Stimulated activated CD8-positive, alpha-beta memory T cell treated with anti-CD3 and anti-CD28 coated beads, Interleukin-15, amount 100 ng/mL, for 4 hours (primary cell): ENCODE data around the gene KLHL35.
A peak's percentile ranks its signal among the peaks of the same experiment; 100 is the strongest.
"Not testable (repeated sequence)": the region's sequence is repeated elsewhere in the genome, so short reads cannot be mapped to it uniquely, and the experiment has no call there.

Experiments used
- DNase-seq, 2 donors: peaks; one replicate each; pipeline ENCODE4 v3.0.0-alpha.2; 2020; ENCODE audit warnings: low read depth in 2 of 2

The KLHL35 gene

GRCh38 chr11:75426720-75427086 lies 6.3 kb downstream of the KLHL35 start:
- no peak for DNase-seq

- no peak for DNase-seq
Measured at GRCh38 chr11:75425422-75425821, 7.6 kb downstream of the KLHL35 start.

DNA sequence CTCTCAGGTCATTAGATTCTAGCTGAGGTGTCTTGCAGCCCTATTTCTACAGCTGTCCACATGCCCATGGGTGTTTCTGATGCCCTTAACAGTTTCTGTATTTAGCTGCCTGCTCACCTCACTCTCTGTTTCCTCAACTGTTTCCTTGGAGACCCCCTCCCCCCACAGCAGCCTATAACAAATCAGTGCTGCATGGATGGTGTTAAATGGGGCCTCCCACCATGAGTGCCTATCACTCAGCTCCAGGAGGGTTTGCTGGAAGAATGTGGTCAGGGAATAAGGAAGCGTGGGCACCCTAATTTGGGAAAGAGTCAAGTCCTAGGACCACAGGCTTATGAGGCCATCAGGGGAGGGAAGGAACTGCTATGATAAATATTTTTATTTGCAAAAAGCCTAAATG lies 8.6 kb downstream of the KLHL35 start:
- DNase-seq: no peak

DNA sequence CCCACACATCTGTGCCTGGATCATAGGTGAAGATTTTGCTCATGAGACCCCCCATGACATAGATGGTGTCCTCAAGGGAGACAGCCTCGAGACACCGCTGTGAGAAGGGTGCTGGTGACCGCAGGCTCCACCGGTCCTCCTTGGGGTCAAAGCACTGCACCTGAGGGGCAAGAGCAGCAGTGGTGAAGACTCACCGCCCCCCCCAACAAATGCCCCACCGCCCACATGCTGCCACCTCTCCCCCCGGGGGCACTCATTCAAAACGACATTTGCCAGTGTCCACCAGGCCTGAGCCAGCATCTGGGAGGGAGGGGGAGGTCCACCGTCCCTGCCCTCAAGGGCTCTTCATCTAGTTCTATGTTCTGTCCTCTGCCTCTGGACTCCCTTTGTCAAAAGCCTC lies 9.3 kb downstream of the KLHL35 start:
- no peak for DNase-seq

GRCh38 chr11:75422248-75423231 lies 10.5 kb downstream of the KLHL35 start:
- no peak for DNase-seq

DNA sequence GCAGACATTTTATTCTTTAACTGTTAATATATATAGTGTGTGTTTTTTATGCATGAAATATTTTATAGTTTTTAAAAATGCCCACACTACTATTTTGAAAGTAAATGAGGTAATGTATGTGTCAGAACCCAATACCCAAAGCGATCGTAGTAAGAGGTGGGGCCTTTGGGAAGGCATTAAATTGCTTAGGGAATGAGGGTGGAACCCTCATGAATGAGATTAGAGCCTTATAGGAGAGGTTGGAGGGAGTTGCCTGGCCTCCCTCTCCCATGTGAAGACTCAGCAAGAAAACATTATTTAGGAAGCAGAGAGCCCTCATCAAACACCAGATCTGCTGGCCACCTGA lies 11.1 kb downstream of the KLHL35 start:
- no peak for DNase-seq

- no peak for DNase-seq
Measured at GRCh38 chr11:75421035-75421602, 11.9 kb downstream of the KLHL35 start.

DNA sequence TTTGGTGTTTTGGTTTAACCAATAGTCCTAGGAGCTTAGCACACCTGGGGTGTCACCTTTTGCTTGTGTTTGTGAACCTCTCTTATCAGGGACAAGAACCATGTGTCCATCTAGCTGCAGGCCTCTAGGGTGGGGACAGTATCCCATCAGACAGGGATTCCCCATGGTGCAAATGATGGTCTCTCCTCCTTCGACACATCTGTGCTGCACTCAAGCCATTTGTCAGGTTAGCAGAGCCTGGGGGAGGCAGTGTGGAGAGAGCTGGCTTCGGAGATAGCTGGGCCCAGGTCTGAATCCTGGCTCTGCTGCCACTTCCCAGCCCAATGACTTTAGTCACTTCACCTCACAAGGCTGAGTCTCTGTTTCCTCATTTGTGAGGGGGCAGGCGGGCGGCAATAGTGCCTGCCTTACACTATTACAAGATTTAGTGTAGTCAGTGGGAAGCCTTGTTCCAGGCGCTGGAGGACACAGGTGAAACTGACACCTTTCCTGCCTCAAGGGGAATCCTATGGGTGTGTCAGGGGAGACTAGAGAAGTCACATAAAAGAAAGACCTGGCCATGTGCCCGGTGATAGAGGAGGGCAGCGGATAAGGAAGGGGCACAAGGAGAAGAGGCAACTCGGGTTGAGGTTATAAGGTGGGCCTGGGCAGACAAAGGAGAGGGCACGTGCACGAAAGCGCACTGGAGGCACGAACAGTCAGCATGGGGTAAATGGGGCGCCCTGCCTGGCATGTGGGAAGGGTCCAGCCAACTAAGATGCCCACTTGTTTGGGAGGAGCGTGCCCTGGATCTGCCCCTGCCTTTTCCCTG lies 12.6 kb downstream of the KLHL35 start:
- no peak for DNase-seq

- DNase-seq: no peak
Measured at GRCh38 chr11:75413864-75414263, 19.1 kb downstream of the KLHL35 start.

- DNase-seq: not testable (repeated sequence)
Measured at GRCh38 chr11:75413146-75413545, 19.9 kb downstream of the KLHL35 start.

DNA sequence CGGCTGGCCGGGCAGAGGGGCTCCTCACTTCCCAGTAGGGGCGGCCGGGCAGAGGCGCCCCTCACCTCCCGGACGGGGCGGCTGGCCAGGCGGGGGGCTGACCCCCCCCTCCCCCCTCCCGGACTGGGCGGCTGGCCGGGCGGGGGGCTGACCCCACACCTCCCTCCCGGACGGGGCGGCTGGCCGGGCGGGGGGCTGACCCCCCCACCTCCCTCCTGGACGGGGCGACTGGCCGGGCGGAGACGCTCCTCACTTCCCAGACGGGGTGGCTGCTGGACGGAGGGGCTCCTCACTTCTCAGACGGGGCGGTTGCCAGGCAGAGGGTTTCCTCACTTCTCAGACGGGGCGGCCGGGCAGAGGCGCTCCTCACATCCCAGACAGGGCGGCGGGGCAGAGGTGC lies 23.0 kb downstream of the KLHL35 start:
- DNase-seq: not testable (repeated sequence)

DNA sequence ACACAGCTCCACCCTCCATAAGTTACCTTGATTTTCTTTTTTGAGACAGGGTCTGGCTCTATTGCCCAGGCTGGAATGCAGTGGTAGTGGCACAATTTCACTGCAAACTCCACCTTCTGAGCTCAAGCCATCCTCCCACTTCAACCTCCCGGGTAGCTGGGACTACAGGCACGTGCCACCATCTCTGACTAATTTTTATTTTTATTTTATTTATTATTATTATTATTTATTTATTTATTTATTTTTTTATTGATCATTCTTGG lies 24.1 kb downstream of the KLHL35 start:
- DNase-seq: no peak

GRCh38 chr11:75406338-75406777 lies 26.6 kb downstream of the KLHL35 start:
- no peak for DNase-seq

GRCh38 chr11:75403983-75404658 lies 28.9 kb downstream of the KLHL35 start:
- DNase-seq: no peak

GRCh38 chr11:75403037-75403436 lies 30.0 kb downstream of the KLHL35 start:
- no peak for DNase-seq

DNA sequence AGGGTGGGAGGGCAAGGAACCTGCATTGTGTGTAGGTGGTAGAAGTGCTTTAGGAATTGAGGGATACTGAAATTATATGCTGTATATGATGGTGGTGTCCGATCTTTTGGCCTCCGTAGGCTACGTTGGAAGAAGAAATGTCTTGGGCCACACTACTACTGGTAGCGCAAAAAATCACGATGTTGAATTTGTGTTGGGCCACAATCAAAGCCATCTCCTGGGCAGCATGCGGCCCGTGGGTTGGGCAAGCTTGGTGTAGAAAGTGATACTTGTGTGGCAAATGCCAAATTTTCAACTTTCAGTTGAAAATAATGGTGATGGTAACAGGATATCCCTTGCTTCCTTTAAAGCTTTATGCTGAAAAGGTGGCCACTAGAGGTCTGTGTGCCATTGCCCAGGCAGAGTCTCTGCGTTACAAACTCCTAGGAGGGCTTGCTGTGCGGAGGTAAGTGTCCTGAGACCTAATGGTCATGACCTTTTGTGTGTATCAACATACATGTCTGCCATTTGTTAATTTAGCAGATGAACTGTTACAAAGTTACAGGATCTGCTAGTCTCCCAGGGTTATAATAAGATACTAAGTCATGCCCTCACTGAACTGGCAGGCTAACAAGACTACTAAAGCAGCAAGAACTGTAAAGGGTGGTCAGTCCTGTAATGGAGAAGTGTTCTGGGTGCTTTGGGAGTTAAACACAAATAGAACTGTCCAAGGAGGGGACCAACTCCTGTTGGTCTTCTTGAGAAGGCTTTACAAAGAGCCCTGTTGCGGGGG lies 30.8 kb downstream of the KLHL35 start:
- no peak for DNase-seq

DNA sequence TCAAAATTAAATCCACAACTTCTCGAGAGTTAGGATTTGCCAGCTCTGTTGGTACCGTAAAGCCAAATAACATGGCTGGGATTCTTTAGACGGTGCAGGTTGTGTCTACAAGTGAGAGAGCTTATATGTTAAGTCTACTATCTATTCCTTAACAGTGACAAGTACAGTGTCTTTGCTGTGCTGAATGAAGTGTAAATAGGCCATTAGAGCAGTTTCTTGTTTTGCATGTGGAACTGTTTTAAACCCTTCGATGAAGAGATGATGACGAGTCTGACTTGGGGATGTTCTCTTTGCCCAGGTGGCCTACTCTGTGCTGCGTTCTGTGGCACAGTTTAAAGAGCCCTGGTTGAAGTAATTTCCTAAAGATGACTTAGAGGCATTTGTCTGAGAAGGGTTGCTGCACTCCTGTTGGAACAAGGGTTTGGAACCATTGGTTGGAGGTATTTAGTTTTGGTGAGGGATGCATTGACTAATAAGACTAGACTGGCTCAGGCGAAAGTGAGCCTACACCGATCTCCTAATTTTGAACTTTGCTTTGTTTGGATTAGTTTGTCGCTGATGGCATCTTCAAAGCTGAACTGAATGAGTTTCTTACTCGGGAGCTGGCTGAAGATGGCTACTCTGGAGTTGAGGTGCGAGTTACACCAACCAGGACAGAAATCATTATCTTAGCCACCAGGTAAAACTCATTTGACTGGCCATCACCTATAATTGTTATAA lies 32.7 kb downstream of the KLHL35 start:
- no peak for DNase-seq

DNA sequence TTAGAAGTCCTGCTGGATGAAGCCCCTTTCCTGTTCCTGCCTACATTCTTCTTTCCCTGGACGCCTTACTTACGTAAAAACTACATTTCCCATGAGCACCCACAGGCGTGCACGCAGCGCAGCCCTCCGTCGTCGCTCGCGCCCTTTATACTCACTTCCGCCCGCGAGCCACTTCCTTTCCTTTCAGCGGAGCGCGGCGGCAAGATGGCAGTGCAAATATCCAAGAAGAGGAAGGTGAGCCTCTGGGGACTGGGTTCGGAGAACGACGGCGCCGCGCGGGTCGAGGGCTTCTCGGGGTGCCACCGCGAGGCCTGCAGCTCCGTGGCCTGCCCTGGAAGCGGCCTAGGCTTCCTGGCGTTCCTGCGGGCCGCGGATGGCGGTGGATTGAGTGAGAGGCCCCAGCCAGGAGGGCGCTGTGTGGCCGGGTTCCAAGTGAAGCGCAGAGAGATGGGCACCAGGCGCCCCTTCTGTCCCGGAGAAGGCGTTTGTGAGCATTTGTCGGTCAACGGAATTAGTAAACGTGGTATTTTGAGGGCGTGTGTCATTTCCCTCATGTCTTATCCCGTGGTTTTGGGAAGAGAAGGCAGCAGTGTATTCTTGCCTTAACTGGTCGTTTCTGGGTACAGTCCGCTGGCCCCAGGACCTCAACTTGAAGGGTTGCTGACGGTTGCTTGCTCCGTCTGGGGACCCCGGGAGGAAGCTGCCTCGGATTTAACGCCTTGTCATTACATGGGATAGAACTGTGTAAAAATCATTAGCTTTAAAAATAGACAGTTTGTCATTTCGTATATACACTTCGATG lies 33.5 kb downstream of the KLHL35 start, which contains the start of gene RPS3:
Gene RPS3, plus strand, starts transcription at position 175 of the 802 bp plus-strand sequence. Its CDS starts 30 bp downstream, at position 205.
- peak; percentile 76 for DNase-seq

DNA sequence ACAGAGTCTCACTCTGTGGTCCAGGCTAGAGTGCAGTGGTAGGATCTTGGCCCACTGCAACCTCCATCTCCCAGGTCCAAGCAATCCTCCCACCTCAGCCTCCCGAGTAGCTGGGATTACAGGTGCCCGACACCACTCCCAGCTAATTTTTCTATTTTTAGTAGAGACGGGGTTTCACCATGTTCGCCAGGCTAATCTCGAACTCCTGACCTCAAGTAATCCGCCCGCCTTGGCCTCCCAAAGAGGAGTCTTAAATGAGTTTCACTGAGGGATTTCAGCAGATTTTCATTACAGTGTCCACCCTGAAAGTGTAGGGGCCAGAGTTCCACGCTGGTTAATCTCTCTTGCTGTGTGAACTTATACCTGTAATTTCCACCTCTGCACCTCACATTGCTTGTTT lies 34.1 kb downstream of the KLHL35 start:
- DNase-seq: no peak
